H9 (cell line): ENCODE results near the gene PHOX2A. TPM values are rescaled to one million over a fixed set of nuclear protein-coding genes. Genes with fewer than 3 reads are reported as not detected.

Source experiments
- DNase-seq: peaks from one replicate; pipeline ENCODE4 v3.0.0-alpha.2; 2017
- H2AFZ ChIP-seq: one replicate; pipeline ENCODE4 v1.6.1; 2013; ENCODE audit warnings: mild to moderate bottlenecking, low read length, control low read depth, moderate library complexity
- H2AK5ac ChIP-seq: 2 replicates; pipeline ENCODE4 v1.6.1; 2013; ENCODE audit warnings: low read length, control low read depth, mixed read lengths; ENCODE audit not compliant: insufficient read length
- H2BK120ac ChIP-seq: one replicate; pipeline ENCODE4 v1.6.1; 2013; ENCODE audit warnings: low read depth, mild to moderate bottlenecking, low read length, control low read depth, inconsistent platforms; ENCODE audit not compliant: poor library complexity, severe bottlenecking
- H2BK12ac ChIP-seq: 2 replicates; pipeline ENCODE4 v1.6.1; 2013; ENCODE audit warnings: low read length, control low read depth, mixed read lengths, low read depth; ENCODE audit not compliant: insufficient read length
- H2BK15ac ChIP-seq: 2 replicates; pipeline ENCODE4 v1.6.1; 2013; ENCODE audit warnings: low read depth, low read length, control low read depth
- H2BK20ac ChIP-seq: one replicate; pipeline ENCODE4 v1.6.1; 2013; ENCODE audit warnings: low read depth, mild to moderate bottlenecking, low read length, control low read depth, inconsistent platforms; ENCODE audit not compliant: poor library complexity, severe bottlenecking
- H2BK5ac ChIP-seq: 2 replicates; pipeline ENCODE4 v1.6.1; 2013; ENCODE audit warnings: low read length, control low read depth, mixed read lengths; ENCODE audit not compliant: insufficient read length
- H3K14ac ChIP-seq: 2 replicates; pipeline ENCODE4 v1.6.1; 2013; ENCODE audit warnings: low read length, control low read depth; ENCODE audit not compliant: insufficient read depth
- H3K18ac ChIP-seq: 2 replicates; pipeline ENCODE4 v1.6.1; 2013; ENCODE audit warnings: low read depth, mild to moderate bottlenecking, mixed read lengths, low read length, control low read depth; ENCODE audit not compliant: insufficient read length
- H3K23ac ChIP-seq: 2 replicates; pipeline ENCODE4 v1.6.1; 2013; ENCODE audit warnings: low read length, control low read depth, mixed read lengths, low read depth; ENCODE audit not compliant: insufficient read length
- H3K23me2 ChIP-seq: 2 replicates; pipeline ENCODE4 v1.6.1; 2013; ENCODE audit warnings: low read depth, mild to moderate bottlenecking, mixed read lengths, low read length, control low read depth; ENCODE audit not compliant: insufficient read length, poor library complexity, severe bottlenecking
- H3K27ac ChIP-seq: 2 replicates; pipeline ENCODE4 v1.5.1; 2013; ENCODE audit warnings: low read length, control low read depth, mixed read lengths, low read depth; ENCODE audit not compliant: insufficient read length
- H3K27me3 ChIP-seq: 2 replicates; pipeline ENCODE4 v1.6.1; 2013; ENCODE audit warnings: low read length, control low read depth, inconsistent platforms; ENCODE audit not compliant: insufficient read depth
- H3K4ac ChIP-seq: 2 replicates; pipeline ENCODE4 v1.6.1; 2013; ENCODE audit warnings: low read depth, mild to moderate bottlenecking, control low read depth, inconsistent platforms, low read length, moderate library complexity
- H3K4me1 ChIP-seq: 2 replicates; pipeline ENCODE4 v1.6.1; 2013; ENCODE audit warnings: low read length, control low read depth, inconsistent platforms; ENCODE audit not compliant: insufficient read depth
- H3K4me2 ChIP-seq: 2 replicates; pipeline ENCODE4 v1.6.1; 2013; ENCODE audit warnings: low read length, control low read depth, mixed read lengths; ENCODE audit not compliant: insufficient read length, insufficient read depth
- H3K56ac ChIP-seq: 2 replicates; pipeline ENCODE4 v1.6.1; 2013; ENCODE audit warnings: low read depth, mild to moderate bottlenecking, mixed read lengths, low read length, control low read depth; ENCODE audit not compliant: insufficient read length
- H3K79me1 ChIP-seq: 2 replicates; pipeline ENCODE4 v1.6.1; 2013; ENCODE audit warnings: low read depth, mild to moderate bottlenecking, moderate library complexity, low read length, control low read depth, inconsistent platforms; ENCODE audit not compliant: insufficient read depth, poor library complexity, severe bottlenecking
- H3K79me2 ChIP-seq: 2 replicates; pipeline ENCODE4 v1.6.1; 2013; ENCODE audit warnings: low read length, control low read depth, inconsistent platforms; ENCODE audit not compliant: insufficient read depth
- H3K9ac ChIP-seq: 2 replicates; pipeline ENCODE4 v1.6.1; 2013; ENCODE audit warnings: low read length, control low read depth, mixed read lengths; ENCODE audit not compliant: insufficient read length; ENCODE audit errors: extremely low read depth
- H3K9me3 ChIP-seq: one replicate; pipeline ENCODE4 v1.6.1; 2013; ENCODE audit warnings: low read depth, low read length, inconsistent platforms; ENCODE audit not compliant: control insufficient read depth
- H3T11ph ChIP-seq: one replicate; pipeline ENCODE4 v1.6.1; 2013; ENCODE audit warnings: mild to moderate bottlenecking, low read length, control low read depth, inconsistent platforms
- H4K20me1 ChIP-seq: one replicate; pipeline ENCODE4 v1.6.1; 2013; ENCODE audit not compliant: control insufficient read depth, insufficient read length, insufficient read depth
- H4K5ac ChIP-seq: 2 replicates; pipeline ENCODE4 v1.6.1; 2013; ENCODE audit warnings: low read depth, mild to moderate bottlenecking, mixed read lengths, low read length, control low read depth; ENCODE audit not compliant: insufficient read length
- H4K8ac ChIP-seq: replicated peaks from 2 replicates; pipeline ENCODE4 v1.6.1; 2013; ENCODE audit warnings: low read length, control low read depth, mixed read lengths, low read depth; ENCODE audit not compliant: insufficient read length
- H4K91ac ChIP-seq: 2 replicates; pipeline ENCODE4 v1.6.1; 2013; ENCODE audit warnings: low read depth, mild to moderate bottlenecking, moderate library complexity, mixed read lengths, low read length, control low read depth; ENCODE audit not compliant: insufficient read length
- H3K27ac Mint-ChIP-seq, 3 experiments: 2 replicates in 2 of 3; 3 replicates in 1 of 3; pipeline ENCODE4 v1.8.0; 2020 to 2021; ENCODE audit warnings: mixed read lengths in 3 of 3, mild to moderate bottlenecking in 1 of 3, moderate library complexity in 1 of 3
- H3K27me3 Mint-ChIP-seq: 2 replicates; pipeline ENCODE4 v1.8.0; 2021; ENCODE audit warnings: low read depth, mild to moderate bottlenecking, moderate library complexity, mixed read lengths
- H3K36me3 Mint-ChIP-seq, 3 experiments: 2 replicates in 2 of 3; 3 replicates in 1 of 3; pipeline ENCODE4 v1.8.0; 2020 to 2021; ENCODE audit warnings: low read depth in 3 of 3, mixed read lengths in 3 of 3; ENCODE audit not compliant: insufficient read depth in 1 of 3
- H3K4me1 Mint-ChIP-seq, 2 experiments: 2 replicates each; pipeline ENCODE4 v1.8.0; 2020; ENCODE audit warnings: mixed read lengths in 2 of 2
- H3K4me3 Mint-ChIP-seq, 2 experiments: 2 replicates in 1 of 2; 3 replicates in 1 of 2; pipeline ENCODE4 v1.8.0; 2020 to 2021; ENCODE audit warnings: mild to moderate bottlenecking in 2 of 2, mixed read lengths in 2 of 2, moderate library complexity in 1 of 2
- H3K9me3 Mint-ChIP-seq, 2 experiments: 2 replicates in 1 of 2; 3 replicates in 1 of 2; pipeline ENCODE4 v1.8.0; 2020; ENCODE audit warnings: mild to moderate bottlenecking in 2 of 2, mixed read lengths in 2 of 2, moderate library complexity in 1 of 2
- WGBS: extraction: QIAGEN DNeasy Blood & Tissue Kit; methylation state at CpG from one replicate; pipeline ENCODE4 v1.1.7; 2013; ENCODE audit warnings: missing lambda C conversion rate, low lambda C conversion rate, mixed read lengths; ENCODE audit not compliant: insufficient read length; ENCODE audit errors: extremely low coverage; 5-methylcytosine and 5-hydroxymethylcytosine counted together
- total RNA-seq: library from RNA; stranded (reverse); gene quantifications from 2 replicates; pipeline ENCODE4 v1.2.1, GENCODE V29; 2021
- TF ChIP-seq, protein P1 (sequence below): fragments of 200-600 bp; sonication (generic); conservative IDR thresholded peaks from 3 replicates; pipeline ENCODE4 v1.8.0; 2021; ENCODE audit warnings: antibody characterized with exemption, mild to moderate bottlenecking

Gene PHOX2A
- total RNA-seq, 1 experiment from 2014 or later: 1.4 TPM

DNA sequence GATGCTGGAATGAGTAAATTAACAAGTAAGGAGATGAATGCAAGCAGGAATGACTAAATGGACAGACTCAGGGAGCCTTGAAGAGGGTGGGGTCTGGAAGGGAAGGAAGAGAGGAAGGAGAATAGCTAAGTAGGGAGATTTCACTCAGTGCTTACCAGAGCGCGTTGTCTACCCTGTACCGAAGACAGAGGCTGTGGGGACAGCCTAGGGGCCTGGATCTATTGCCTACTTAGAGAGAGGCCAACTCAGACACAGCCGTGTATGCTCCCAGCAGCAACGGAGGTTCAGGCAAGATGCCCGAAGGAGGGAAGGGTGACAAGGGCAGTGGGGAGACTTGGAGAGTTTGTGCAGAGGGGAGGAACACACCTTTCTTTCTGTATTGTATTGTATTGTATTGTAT, 27.3 kb downstream of the PHOX2A start, which contains the start of gene FOLR2:
FOLR2 (plus strand) TSS at position 157 of the 400 bp plus-strand sequence. CDS start 1,791 bp downstream, outside the sequence.
- no CpG with 5 or more reads among the region's 6 CpGs for WGBS
- no peak within 1 kb of the TSS for H2BK15ac ChIP-seq
- H3T11ph ChIP-seq: no peak within 1 kb of the TSS
- H3K4me3 Mint-ChIP-seq: no peak within 1 kb of the TSS
- H3K36me3 Mint-ChIP-seq: no peaks in the 10 kb centered on the region
- no peak within 1 kb of the TSS for H3K18ac ChIP-seq
- no peak for DNase-seq
- H3K23ac ChIP-seq: no peak within 1 kb of the TSS
- H4K91ac ChIP-seq: no peak within 1 kb of the TSS
- no peaks in the 10 kb centered on the region for H3K23me2 ChIP-seq
- no peak within 1 kb of the TSS for H3K27ac Mint-ChIP-seq
- no peak within 1 kb of the TSS for H2BK12ac ChIP-seq
- peaks cover 9 to 14% of the 10 kb centered on the region in 2 experiments; a peak in 3 of 4 replicates for H3K4me1 Mint-ChIP-seq
- no peaks in the 10 kb centered on the region for H3K9me3 Mint-ChIP-seq
- no peak within 1 kb of the TSS for H4K8ac ChIP-seq
- H3K27me3 Mint-ChIP-seq: peaks cover 42% of the 10 kb centered on the region
- H3K27ac ChIP-seq: no peak within 1 kb of the TSS
- H3K4me1 ChIP-seq: no peaks in the 10 kb centered on the region
- H3K79me1 ChIP-seq: no peaks in the 10 kb centered on the region
- no peak within 1 kb of the TSS for H2BK20ac ChIP-seq
- no peak within 1 kb of the TSS for H2AK5ac ChIP-seq
- no peak within 1 kb of the TSS for H2BK120ac ChIP-seq
- TF ChIP-seq, protein P1, sequence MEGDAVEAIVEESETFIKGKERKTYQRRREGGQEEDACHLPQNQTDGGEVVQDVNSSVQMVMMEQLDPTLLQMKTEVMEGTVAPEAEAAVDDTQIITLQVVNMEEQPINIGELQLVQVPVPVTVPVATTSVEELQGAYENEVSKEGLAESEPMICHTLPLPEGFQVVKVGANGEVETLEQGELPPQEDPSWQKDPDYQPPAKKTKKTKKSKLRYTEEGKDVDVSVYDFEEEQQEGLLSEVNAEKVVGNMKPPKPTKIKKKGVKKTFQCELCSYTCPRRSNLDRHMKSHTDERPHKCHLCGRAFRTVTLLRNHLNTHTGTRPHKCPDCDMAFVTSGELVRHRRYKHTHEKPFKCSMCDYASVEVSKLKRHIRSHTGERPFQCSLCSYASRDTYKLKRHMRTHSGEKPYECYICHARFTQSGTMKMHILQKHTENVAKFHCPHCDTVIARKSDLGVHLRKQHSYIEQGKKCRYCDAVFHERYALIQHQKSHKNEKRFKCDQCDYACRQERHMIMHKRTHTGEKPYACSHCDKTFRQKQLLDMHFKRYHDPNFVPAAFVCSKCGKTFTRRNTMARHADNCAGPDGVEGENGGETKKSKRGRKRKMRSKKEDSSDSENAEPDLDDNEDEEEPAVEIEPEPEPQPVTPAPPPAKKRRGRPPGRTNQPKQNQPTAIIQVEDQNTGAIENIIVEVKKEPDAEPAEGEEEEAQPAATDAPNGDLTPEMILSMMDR: no peak
- H2AFZ ChIP-seq: no peak within 1 kb of the TSS
- no peaks in the 10 kb centered on the region; the same call in 1 of the 2 replicates for H3K79me2 ChIP-seq
- H3K14ac ChIP-seq: no peak within 1 kb of the TSS
- no peak within 1 kb of the TSS for H3K9ac ChIP-seq
- no peaks in the 10 kb centered on the region for H3K27me3 ChIP-seq
- H2BK5ac ChIP-seq: no peak within 1 kb of the TSS
- no peak within 1 kb of the TSS for H4K5ac ChIP-seq
- no peaks in the 10 kb centered on the region for H3K9me3 ChIP-seq
- no peak within 1 kb of the TSS for H3K56ac ChIP-seq
- H3K4me2 ChIP-seq: no peak within 1 kb of the TSS
- no peak within 1 kb of the TSS for H3K4ac ChIP-seq
- H4K20me1 ChIP-seq: no peaks in the 10 kb centered on the region
